ENCODE measurements around the gene PNMA6E.

PNMA6E gene

DNA sequence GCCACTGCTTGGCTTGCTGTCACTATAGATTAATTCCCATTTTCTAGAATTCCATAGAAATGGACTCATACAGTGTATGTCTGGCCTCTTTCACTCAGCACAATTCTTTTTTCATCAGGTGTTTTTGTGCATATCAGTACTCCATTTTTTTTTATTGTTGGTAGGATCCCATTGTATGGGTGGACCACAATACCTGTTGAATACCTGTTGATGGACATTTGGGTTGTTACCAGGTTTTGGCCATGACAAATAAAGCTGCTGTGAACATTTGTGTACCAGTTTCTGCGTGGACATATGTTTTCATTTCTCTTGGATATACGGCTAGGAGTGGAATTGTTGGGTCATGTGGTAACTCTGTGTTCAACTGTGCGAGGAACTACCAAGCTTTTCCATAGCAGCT is 25.1 kb upstream of the PNMA6E start:
- H2BK15ac ChIP-seq (ENCODE audit: low read length) = no peak overlapping the region
- H3K18ac ChIP-seq (ENCODE audit: low read length) = no peak overlapping the region
- H3K79me1 ChIP-seq (ENCODE audit: low read depth, low read length) = no peaks in the 10 kb centered on the region
- no peak overlapping the region for H3K14ac ChIP-seq (ENCODE audit: low read length)
- H2AFZ ChIP-seq (ENCODE audit: low read length) = no peak overlapping the region
- H2BK5ac ChIP-seq (ENCODE audit: low read length) = no peak overlapping the region
- H3K4me2 ChIP-seq (ENCODE audit: insufficient read depth, low read length, poor library complexity, severe bottlenecking) = no peak overlapping the region
- no peak overlapping the region for H2BK120ac ChIP-seq (ENCODE audit: low read depth, low read length)
- no peak overlapping the region for H3K4ac ChIP-seq (ENCODE audit: low read length)
- H3K4me3 ChIP-seq (ENCODE audit: low read length in 2 of 2) = no peak overlapping the region
- H2BK12ac ChIP-seq (ENCODE audit: low read length) = no peak overlapping the region
- no peaks in the 10 kb centered on the region for H3K36me3 ChIP-seq (replicated peaks in 1 of 2; ENCODE audit: control insufficient read depth in 2 of 2, insufficient read depth in 2 of 2, low read length in 2 of 2)
- no peaks in the 10 kb centered on the region for H3K4me1 ChIP-seq (ENCODE audit: control insufficient read depth in 2 of 2, insufficient read depth in 1 of 2, low read depth in 1 of 2, low read length in 2 of 2)
- no peak overlapping the region for H3K27ac ChIP-seq (replicated peaks; ENCODE audit: low read length)
- no peak overlapping the region for H4K91ac ChIP-seq (ENCODE audit: low read depth, low read length, poor library complexity)
- no peak overlapping the region for H4K8ac ChIP-seq (ENCODE audit: low read depth, low read length)
- WGBS, 2 donors (ENCODE audit: extremely low coverage in 2 of 2, insufficient read length in 2 of 2, insufficient replicate concordance in 1 of 2) = no CpG with 5 or more reads among the region's 3 CpGs
- peaks cover 0 to 53% (median 0%) of the 10 kb centered on the region in 3 experiments for H3K27me3 ChIP-seq (ENCODE audit: control insufficient read depth in 3 of 3, insufficient read depth in 3 of 3, low read depth in 1 of 3, low read length in 3 of 3)
- H3K23ac ChIP-seq (ENCODE audit: low read depth, low read length, poor library complexity) = no peak overlapping the region
- H3K9me3 ChIP-seq (replicated peaks in 1 of 2; ENCODE audit: control insufficient read depth in 2 of 2, insufficient read depth in 1 of 2, low read depth in 1 of 2, low read length in 2 of 2) = no peaks in the 10 kb centered on the region
- H2AK5ac ChIP-seq (ENCODE audit: low read depth, low read length) = no peak overlapping the region
- DNase-seq (ENCODE audit: low spot score) = no peak
- H3K9ac ChIP-seq (ENCODE audit: low read depth, low read length, poor library complexity) = no peak overlapping the region

DNA sequence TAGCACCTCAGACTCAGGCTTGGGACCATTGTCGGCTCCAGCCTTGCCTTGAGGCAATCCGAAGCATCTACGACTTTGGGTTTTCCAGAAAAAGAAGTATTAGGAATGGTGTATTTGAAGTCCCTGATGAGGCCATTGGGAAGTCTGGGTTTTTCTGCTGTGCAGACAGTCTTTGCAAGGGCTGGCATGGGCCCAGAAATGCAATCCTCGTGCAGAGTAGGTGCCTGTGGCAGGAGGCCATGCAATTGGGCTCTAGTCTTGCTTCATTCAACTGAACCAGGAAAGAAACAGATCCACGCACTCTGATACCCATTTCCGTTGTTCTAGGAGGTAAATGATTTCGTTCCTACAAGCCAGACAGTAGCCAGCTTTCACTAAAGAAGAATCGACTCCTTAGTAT is 22.5 kb upstream of the PNMA6E start:
- H4K8ac ChIP-seq (ENCODE audit: low read depth, low read length) = no peak overlapping the region
- no peak overlapping the region for H3K4me2 ChIP-seq (ENCODE audit: insufficient read depth, low read length, poor library complexity, severe bottlenecking)
- no peak overlapping the region for H3K23ac ChIP-seq (ENCODE audit: low read depth, low read length, poor library complexity)
- no peak overlapping the region for H2AFZ ChIP-seq (ENCODE audit: low read length)
- no peak for DNase-seq (ENCODE audit: low spot score)
- H3K9me3 ChIP-seq (replicated peaks in 1 of 2; ENCODE audit: control insufficient read depth in 2 of 2, insufficient read depth in 1 of 2, low read depth in 1 of 2, low read length in 2 of 2) = no peaks in the 10 kb centered on the region
- no CpG with 5 or more reads among the region's 8 CpGs for WGBS, 2 donors (ENCODE audit: extremely low coverage in 2 of 2, insufficient read length in 2 of 2, insufficient replicate concordance in 1 of 2)
- no peak overlapping the region for H3K9ac ChIP-seq (ENCODE audit: low read depth, low read length, poor library complexity)
- H3K14ac ChIP-seq (ENCODE audit: low read length) = no peak overlapping the region
- no peaks in the 10 kb centered on the region for H3K36me3 ChIP-seq (replicated peaks in 1 of 2; ENCODE audit: control insufficient read depth in 2 of 2, insufficient read depth in 2 of 2, low read length in 2 of 2)
- no peaks in the 10 kb centered on the region for H3K4me1 ChIP-seq (ENCODE audit: control insufficient read depth in 2 of 2, insufficient read depth in 1 of 2, low read depth in 1 of 2, low read length in 2 of 2)
- H2BK120ac ChIP-seq (ENCODE audit: low read depth, low read length) = no peak overlapping the region
- no peak overlapping the region for H4K91ac ChIP-seq (ENCODE audit: low read depth, low read length, poor library complexity)
- no peak overlapping the region for H2AK5ac ChIP-seq (ENCODE audit: low read depth, low read length)
- H3K18ac ChIP-seq (ENCODE audit: low read length) = no peak overlapping the region
- no peak overlapping the region for H3K4me3 ChIP-seq (ENCODE audit: low read length in 2 of 2)
- no peak overlapping the region for H2BK15ac ChIP-seq (ENCODE audit: low read length)
- no peak overlapping the region for H3K4ac ChIP-seq (ENCODE audit: low read length)
- no peak overlapping the region for H3K27ac ChIP-seq (replicated peaks; ENCODE audit: low read length)
- peaks cover 0 to 72% (median 0%) of the 10 kb centered on the region in 3 experiments for H3K27me3 ChIP-seq (ENCODE audit: control insufficient read depth in 3 of 3, insufficient read depth in 3 of 3, low read depth in 1 of 3, low read length in 3 of 3)
- no peaks in the 10 kb centered on the region for H3K79me1 ChIP-seq (ENCODE audit: low read depth, low read length)
- no peak overlapping the region for H2BK5ac ChIP-seq (ENCODE audit: low read length)
- H2BK12ac ChIP-seq (ENCODE audit: low read length) = no peak overlapping the region

- H3K4me3 ChIP-seq (ENCODE audit: low read length in 2 of 2) = no peak overlapping the region
- H3K79me1 ChIP-seq (ENCODE audit: low read depth, low read length) = no peaks in the 10 kb centered on the region
- no peak overlapping the region for H3K23ac ChIP-seq (ENCODE audit: low read depth, low read length, poor library complexity)
- H2BK12ac ChIP-seq (ENCODE audit: low read length) = peak overlapping the region; percentile 10
- H3K9me3 ChIP-seq (replicated peaks in 1 of 2; ENCODE audit: control insufficient read depth in 2 of 2, insufficient read depth in 1 of 2, low read depth in 1 of 2, low read length in 2 of 2) = no peaks in the 10 kb centered on the region
- no peak overlapping the region for H3K9ac ChIP-seq (ENCODE audit: low read depth, low read length, poor library complexity)
- H3K4ac ChIP-seq (ENCODE audit: low read length) = no peak overlapping the region
- H3K14ac ChIP-seq (ENCODE audit: low read length) = no peak overlapping the region
- no peak overlapping the region for H3K4me2 ChIP-seq (ENCODE audit: insufficient read depth, low read length, poor library complexity, severe bottlenecking)
- H2BK5ac ChIP-seq (ENCODE audit: low read length) = no peak overlapping the region
- no peak for DNase-seq (ENCODE audit: low spot score)
- peaks cover 0 to 83% (median 0%) of the 10 kb centered on the region in 3 experiments for H3K27me3 ChIP-seq (ENCODE audit: control insufficient read depth in 3 of 3, insufficient read depth in 3 of 3, low read depth in 1 of 3, low read length in 3 of 3)
- no peak overlapping the region for H2AFZ ChIP-seq (ENCODE audit: low read length)
- WGBS, 2 donors (ENCODE audit: extremely low coverage in 2 of 2, insufficient read length in 2 of 2, insufficient replicate concordance in 1 of 2) = no CpG with 5 or more reads among the region's 18 CpGs
- no peaks in the 10 kb centered on the region for H3K36me3 ChIP-seq (replicated peaks in 1 of 2; ENCODE audit: control insufficient read depth in 2 of 2, insufficient read depth in 2 of 2, low read length in 2 of 2)
- H2BK15ac ChIP-seq (ENCODE audit: low read length) = no peak overlapping the region
- no peak overlapping the region for H2AK5ac ChIP-seq (ENCODE audit: low read depth, low read length)
- H3K27ac ChIP-seq (replicated peaks; ENCODE audit: low read length) = no peak overlapping the region
- no peaks in the 10 kb centered on the region for H3K4me1 ChIP-seq (ENCODE audit: control insufficient read depth in 2 of 2, insufficient read depth in 1 of 2, low read depth in 1 of 2, low read length in 2 of 2)
- H4K91ac ChIP-seq (ENCODE audit: low read depth, low read length, poor library complexity) = no peak overlapping the region
- H4K8ac ChIP-seq (ENCODE audit: low read depth, low read length) = no peak overlapping the region
- no peak overlapping the region for H2BK120ac ChIP-seq (ENCODE audit: low read depth, low read length)
- no peak overlapping the region for H3K18ac ChIP-seq (ENCODE audit: low read length)
Measured at GRCh38 chrX:153421856-153422255, 20.7 kb upstream of the PNMA6E start.

DNA sequence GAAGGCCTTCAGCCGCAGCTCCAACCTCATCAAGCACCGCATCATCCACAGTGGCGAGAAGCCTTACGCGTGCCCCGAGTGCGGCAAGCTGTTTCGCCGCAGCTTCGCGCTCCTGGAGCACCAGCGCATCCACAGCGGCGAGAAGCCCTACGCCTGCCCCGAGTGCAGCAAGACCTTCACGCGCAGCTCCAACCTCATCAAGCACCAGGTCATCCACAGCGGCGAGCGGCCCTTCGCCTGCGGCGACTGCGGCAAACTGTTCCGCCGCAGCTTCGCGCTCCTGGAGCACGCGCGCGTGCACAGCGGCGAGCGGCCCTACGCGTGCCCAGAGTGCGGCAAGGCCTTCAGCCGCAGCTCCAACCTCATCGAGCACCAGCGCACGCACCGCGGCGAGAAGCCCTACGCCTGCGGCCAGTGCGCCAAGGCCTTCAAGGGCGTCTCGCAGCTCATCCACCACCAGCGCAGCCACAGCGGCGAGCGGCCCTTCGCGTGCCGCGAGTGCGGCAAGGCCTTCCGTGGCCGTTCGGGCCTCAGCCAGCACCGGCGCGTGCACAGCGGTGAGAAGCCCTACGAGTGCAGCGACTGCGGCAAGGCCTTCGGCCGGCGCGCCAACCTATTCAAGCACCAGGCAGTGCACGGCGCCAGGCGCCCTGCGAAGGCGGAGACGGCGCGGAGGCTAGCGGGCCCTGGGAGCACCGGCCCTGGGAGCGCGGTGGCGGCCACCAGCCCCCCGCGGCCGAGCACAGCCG is 19.9 kb upstream of the PNMA6E start:
- Histone ChIP-seq H3K4ac (ENCODE audit: low read length) (no peak overlapping the region), H2BK15ac (ENCODE audit: low read length) (no peak overlapping the region), H2BK120ac (ENCODE audit: low read depth, low read length) (no peak overlapping the region), H3K23ac (ENCODE audit: low read depth, low read length, poor library complexity) (no peak overlapping the region), H3K4me1 (ENCODE audit: control insufficient read depth in 2 of 2, insufficient read depth in 1 of 2, low read depth in 1 of 2, low read length in 2 of 2) (no peaks in the 10 kb centered on the region), H3K4me2 (ENCODE audit: insufficient read depth, low read length, poor library complexity, severe bottlenecking) (no peak overlapping the region), H2AFZ (ENCODE audit: low read length) (no peak overlapping the region), H2BK5ac (ENCODE audit: low read length) (no peak overlapping the region), H2AK5ac (ENCODE audit: low read depth, low read length) (no peak overlapping the region), H3K36me3 (replicated peaks in 1 of 2; ENCODE audit: control insufficient read depth in 2 of 2, insufficient read depth in 2 of 2, low read length in 2 of 2) (no peaks in the 10 kb centered on the region), H4K8ac (ENCODE audit: low read depth, low read length) (no peak overlapping the region), H3K79me1 (ENCODE audit: low read depth, low read length) (no peaks in the 10 kb centered on the region), H2BK12ac (ENCODE audit: low read length) (no peak overlapping the region), H3K14ac (ENCODE audit: low read length) (peak overlapping the region; percentile 56), H3K18ac (ENCODE audit: low read length) (no peak overlapping the region), H3K4me3 (ENCODE audit: low read length in 2 of 2) (no peak overlapping the region), H4K91ac (ENCODE audit: low read depth, low read length, poor library complexity) (no peak overlapping the region), H3K9ac (ENCODE audit: low read depth, low read length, poor library complexity) (no peak overlapping the region), H3K9me3 (replicated peaks in 1 of 2; ENCODE audit: control insufficient read depth in 2 of 2, insufficient read depth in 1 of 2, low read depth in 1 of 2, low read length in 2 of 2) (no peaks in the 10 kb centered on the region), H3K27ac (replicated peaks; ENCODE audit: low read length) (no peak overlapping the region), H3K27me3 (ENCODE audit: control insufficient read depth in 3 of 3, insufficient read depth in 3 of 3, low read depth in 1 of 3, low read length in 3 of 3) (peaks cover 0 to 86% (median 0%) of the 10 kb centered on the region in 3 experiments)
- no peak for DNase-seq (ENCODE audit: low spot score)
- WGBS, 2 donors (ENCODE audit: extremely low coverage in 2 of 2, insufficient read length in 2 of 2, insufficient replicate concordance in 1 of 2) = no CpG with 5 or more reads among the region's 91 CpGs

All from neuronal stem cell (in vitro differentiated cells).